Measurements from ENCODE around the gene PARVB.

- TF ChIP-seq CTCF (IDR thresholded peaks at IDR 0.05) (no peak), POLR2A (IDR thresholded peaks at IDR 0.05) (no peak)
Observed at GRCh38 chr22:44002997-44003396, 21.1 kb upstream of the PARVB start.

All from uterus (tissue), 2 donors.